Renal cortex interstitium (tissue), 11 donors: ENCODE measurements around the gene IFT22. TPM values are rescaled to one million over a fixed set of nuclear protein-coding genes. Genes with fewer than 3 reads are reported as not detected.
"Not testable (repeated sequence)": the region's sequence is repeated elsewhere in the genome, so short reads cannot be mapped to it uniquely, and the experiment has no call there.

Source experiments
- DNase-seq, 11 donors: peaks; one replicate each; pipeline ENCODE4 v3.0.0-alpha.2; 2013; ENCODE audit warnings: low read depth in 9 of 11, low spot score in 4 of 11; ENCODE audit errors: extremely low read depth in 1 of 11
- polyA plus RNA-seq, 3 donors: library from polyadenylated mRNA; unstranded; fragments of 120-200 nt; gene quantifications; one replicate each; pipeline ENCODE4 v1.2.1, GENCODE V29; 2013; ENCODE audit not compliant: insufficient read length in 3 of 3

IFT22 gene
- polyA plus RNA-seq, 3 donors, result 71.4 to 78.3 (median 73.1) TPM

- not testable (repeated sequence) for DNase-seq
Observed at GRCh38 chr7:101290186-101291037, 31.2 kb downstream of the IFT22 start.

GRCh38 chr7:101289687-101290086 is 31.9 kb downstream of the IFT22 start:
- DNase-seq, result not testable (repeated sequence)

GRCh38 chr7:101288439-101288838 is 33.2 kb downstream of the IFT22 start:
- DNase-seq, result no peak

- no peak for DNase-seq
Observed at GRCh38 chr7:101287032-101287431, 34.6 kb downstream of the IFT22 start.

GRCh38 chr7:101285880-101286279 is 35.7 kb downstream of the IFT22 start:
- not testable (repeated sequence) for DNase-seq

- DNase-seq, result no peak
Observed at GRCh38 chr7:101285171-101285570, 36.4 kb downstream of the IFT22 start.

- DNase-seq, result not testable (repeated sequence)
Observed at GRCh38 chr7:101280912-101281311, 40.7 kb downstream of the IFT22 start.

- DNase-seq, result no peak
Observed at GRCh38 chr7:101278461-101279292, 42.9 kb downstream of the IFT22 start.

GRCh38 chr7:101277155-101277554 is 44.5 kb downstream of the IFT22 start:
- no peak for DNase-seq

- no peak for DNase-seq
Observed at GRCh38 chr7:101273206-101273605, 48.4 kb downstream of the IFT22 start.

GRCh38 chr7:101271021-101271420 is 50.6 kb downstream of the IFT22 start:
- DNase-seq, result no peak

GRCh38 chr7:101269664-101270063 is 51.9 kb downstream of the IFT22 start:
- no peak for DNase-seq

- DNase-seq, result no peak
Observed at GRCh38 chr7:101265622-101266516, 55.7 kb downstream of the IFT22 start.

- DNase-seq, result peak in 4 of 11 donors; percentile 41 to 69 (median 57)
Observed at GRCh38 chr7:101264102-101264706, 57.4 kb downstream of the IFT22 start.

Other genes with a start within 250 kb of the IFT22 start
- gene TRIM56, start 236.3 kb downstream of the IFT22 start, polyA plus RNA-seq, result 10 to 100 TPM; 16.9 to 22.3 (median 17.0) TPM
- 1 to 10 TPM in 2 of 3 donors, under 1 TPM in 1; 0.89 to 1.5 (median 1.1) TPM for gene SERPINE1, start 194.7 kb downstream of the IFT22 start, polyA plus RNA-seq
- gene AP1S1, start 167.3 kb downstream of the IFT22 start, polyA plus RNA-seq, result 10 to 100 TPM; 63.4 to 77.4 (median 73.4) TPM
- under 1 TPM; 0.08 to 0.61 (median 0.17) TPM for gene VGF, start 156.2 kb downstream of the IFT22 start, polyA plus RNA-seq
- gene NAT16, start 141.5 kb downstream of the IFT22 start, polyA plus RNA-seq, result under 1 TPM in 2 of 3 donors, not detected in 1; 0.06 to 0.08 TPM
- gene MOGAT3, start 120.8 kb downstream of the IFT22 start, polyA plus RNA-seq, result 1 to 10 TPM in 1 of 3 donors, under 1 TPM in 2; 0.53 to 1.5 (median 0.99) TPM
- gene PLOD3, start 104.2 kb downstream of the IFT22 start, polyA plus RNA-seq, result 10 to 100 TPM; 43.6 to 54.4 (median 53.0) TPM
- 10 to 100 TPM; 50.2 to 76.5 (median 68.2) TPM for gene ZNHIT1, start 103.6 kb downstream of the IFT22 start, polyA plus RNA-seq
- 10 to 100 TPM in 2 of 3 donors, 1 to 10 TPM in 1; 8.2 to 19.5 (median 12.1) TPM for gene CLDN15, start 84.0 kb downstream of the IFT22 start, polyA plus RNA-seq
- gene FIS1, start 76.7 kb downstream of the IFT22 start, polyA plus RNA-seq, result 100 to 1,000 TPM; 131 to 168 (median 139) TPM
- gene COL26A1, start 41.1 kb upstream of the IFT22 start, polyA plus RNA-seq, result 10 to 100 TPM; 22.3 to 34.7 (median 28.3) TPM